Vagina (tissue), 2 donors: Measurements from ENCODE around the gene WNT7B.

Source experiments
- POLR2A ChIP-seq, 2 donors: fragments of 450-650 bp; IDR thresholded peaks; one replicate each; pipeline ENCODE4 v1.6.1; 2017; ENCODE audit warnings: antibody characterized with exemption in 2 of 2, mild to moderate bottlenecking in 2 of 2, moderate library complexity in 2 of 2
- POLR2AphosphoS5 ChIP-seq, 2 donors: sonication (generic); formaldehyde crosslinking; IDR thresholded peaks; one replicate each; pipeline ENCODE4 v1.9.0; 2017; ENCODE audit warnings: antibody characterized with exemption in 2 of 2, mild to moderate bottlenecking in 2 of 2, low read depth in 1 of 2; ENCODE audit not compliant: insufficient read depth in 1 of 2
- TF ChIP-seq, protein P1 (sequence below), 3 experiments: fragments of 450-650 bp in 2 of 3; fragments of 200-600 bp in 1 of 3; sonication (generic) in 1 of 3; IDR thresholded peaks; one replicate each; pipeline ENCODE4 v1.5.1; 2017 to 2019; ENCODE audit warnings: antibody characterized with exemption in 3 of 3, mild to moderate bottlenecking in 2 of 3, moderate library complexity in 2 of 3

DNA sequence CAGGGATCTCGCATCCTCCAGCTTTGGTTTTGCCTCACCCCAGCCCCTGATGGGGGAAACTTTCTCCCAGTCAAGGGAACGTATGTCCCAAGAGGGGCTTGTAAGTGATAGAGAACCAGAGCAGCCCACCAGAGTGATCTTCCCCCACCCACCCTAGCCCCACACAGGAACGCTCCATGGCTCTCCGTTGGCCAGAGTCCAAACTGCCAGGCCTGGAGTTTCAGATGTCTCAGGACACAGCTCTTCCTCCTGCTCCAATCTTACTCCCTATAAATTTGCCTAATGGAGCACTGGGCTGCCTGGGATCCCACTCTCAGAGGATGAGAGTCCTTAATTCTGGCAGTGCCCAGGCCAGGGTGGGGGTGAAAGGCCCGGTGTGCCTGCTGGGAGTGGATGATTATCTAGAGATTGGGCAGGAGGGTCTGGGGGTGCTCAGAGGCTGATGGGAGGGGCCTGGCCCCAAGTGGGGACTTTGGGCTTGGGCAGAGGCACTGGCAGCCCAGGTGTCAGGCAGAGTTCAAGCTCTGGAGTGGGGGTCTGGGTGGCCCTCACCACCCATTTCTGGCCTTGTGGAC, 79.9 kb downstream of the WNT7B start:
- TF ChIP-seq, protein P1, sequence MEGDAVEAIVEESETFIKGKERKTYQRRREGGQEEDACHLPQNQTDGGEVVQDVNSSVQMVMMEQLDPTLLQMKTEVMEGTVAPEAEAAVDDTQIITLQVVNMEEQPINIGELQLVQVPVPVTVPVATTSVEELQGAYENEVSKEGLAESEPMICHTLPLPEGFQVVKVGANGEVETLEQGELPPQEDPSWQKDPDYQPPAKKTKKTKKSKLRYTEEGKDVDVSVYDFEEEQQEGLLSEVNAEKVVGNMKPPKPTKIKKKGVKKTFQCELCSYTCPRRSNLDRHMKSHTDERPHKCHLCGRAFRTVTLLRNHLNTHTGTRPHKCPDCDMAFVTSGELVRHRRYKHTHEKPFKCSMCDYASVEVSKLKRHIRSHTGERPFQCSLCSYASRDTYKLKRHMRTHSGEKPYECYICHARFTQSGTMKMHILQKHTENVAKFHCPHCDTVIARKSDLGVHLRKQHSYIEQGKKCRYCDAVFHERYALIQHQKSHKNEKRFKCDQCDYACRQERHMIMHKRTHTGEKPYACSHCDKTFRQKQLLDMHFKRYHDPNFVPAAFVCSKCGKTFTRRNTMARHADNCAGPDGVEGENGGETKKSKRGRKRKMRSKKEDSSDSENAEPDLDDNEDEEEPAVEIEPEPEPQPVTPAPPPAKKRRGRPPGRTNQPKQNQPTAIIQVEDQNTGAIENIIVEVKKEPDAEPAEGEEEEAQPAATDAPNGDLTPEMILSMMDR (IDR thresholded peaks at IDR 0.05), result no peak
- TF ChIP-seq POLR2A (IDR thresholded peaks at IDR 0.05), result no peak
- TF ChIP-seq POLR2AphosphoS5 (IDR thresholded peaks at IDR 0.05; ENCODE audit: insufficient read depth in 1 of 2, low read depth in 1 of 2), result no peak
